Measurements from ENCODE around the gene MAP1LC3A.

DNA sequence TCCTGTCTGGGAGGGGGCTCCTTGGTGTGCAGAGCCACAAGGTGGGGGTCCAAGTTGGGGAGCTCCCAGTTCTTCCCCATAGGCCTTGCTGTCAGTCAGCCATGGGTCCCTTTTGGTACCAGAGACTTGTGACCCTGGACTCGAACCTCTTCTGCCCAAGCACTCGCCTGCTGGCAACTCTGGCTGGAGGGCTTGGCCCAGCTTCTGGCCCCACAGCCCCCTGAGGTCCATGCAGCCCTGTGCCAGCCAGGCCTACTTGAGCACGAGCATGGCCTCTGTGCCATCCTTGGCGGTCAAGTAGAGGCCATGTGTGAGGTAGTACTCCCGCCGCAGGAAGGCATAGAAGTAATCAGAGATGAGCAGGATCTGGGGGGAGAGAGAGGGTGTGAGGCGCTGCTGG is 2.1 kb downstream of the MAP1LC3A start:
- no peak for TF ChIP-seq EZH2 (IDR thresholded peaks at IDR 0.05)
- TF ChIP-seq POLR2AphosphoS5 (IDR thresholded peaks at IDR 0.05; ENCODE audit: borderline replicate concordance, low read depth, low read length) = no peak
